Hepatocyte (in vitro differentiated cells): ENCODE data around the gene MICAL3.

ENCODE experiments used
- CTCF ChIP-seq: fragments of 200-600 bp; sonication (generic); IDR thresholded peaks from 2 replicates; pipeline ENCODE4 v1.5.1; 2016; ENCODE audit warnings: antibody characterized with exemption, mild to moderate bottlenecking; ENCODE audit not compliant: poor library complexity
- EZH2 ChIP-seq: fragments of 200-600 bp; sonication (generic); IDR thresholded peaks from 2 replicates; pipeline ENCODE4 v1.6.1; 2016; ENCODE audit warnings: antibody characterized with exemption, mild to moderate bottlenecking, borderline replicate concordance
- EZH2phosphoT487 ChIP-seq: fragments of 200-600 bp; sonication (generic); IDR thresholded peaks from one replicate; pipeline ENCODE4 v1.6.1; 2018; ENCODE audit warnings: antibody characterized with exemption, mild to moderate bottlenecking, low read depth, moderate library complexity; ENCODE audit not compliant: unreplicated experiment, severe bottlenecking

GRCh38 chr22:17957204-17957603, 67.2 kb downstream of the MICAL3 start:
- TF ChIP-seq CTCF: no peak
- TF ChIP-seq EZH2: no peak
- TF ChIP-seq EZH2phosphoT487: no peak
